Aorta (tissue), 5 donors: ENCODE measurements around the gene NLGN4X. TPM values are rescaled to one million over a fixed set of nuclear protein-coding genes. Genes with fewer than 3 reads are reported as not detected.
"Not testable (repeated sequence)": the region's sequence is repeated elsewhere in the genome, so short reads cannot be mapped to it uniquely, and the experiment has no call there.

Experiments
- ATAC-seq: fragments of 200-7000 bp; cut with Tn5 transposase; one replicate; pipeline ENCODE4 v1.9.1; 2022; ENCODE audit warnings: moderate library complexity; ENCODE audit not compliant: low FRiP score
- DNase-seq, 2 donors: peaks; one replicate each; pipeline ENCODE4 v3.0.0-alpha.2; 2020
- H3K27ac ChIP-seq, 2 donors: one replicate each; pipeline ENCODE4 v1.5.1; 2013; ENCODE audit warnings: low read length in 2 of 2, mild to moderate bottlenecking in 2 of 2, moderate library complexity in 2 of 2, control low read depth in 1 of 2, inconsistent platforms in 1 of 2, low read depth in 1 of 2
- H3K27me3 ChIP-seq, 2 donors: one replicate each; pipeline ENCODE4 v1.6.1; 2013; ENCODE audit warnings: control low read depth in 1 of 2, low read length in 1 of 2, mild to moderate bottlenecking in 1 of 2, moderate library complexity in 1 of 2; ENCODE audit not compliant: insufficient read depth in 2 of 2, control insufficient read depth in 1 of 2
- H3K36me3 ChIP-seq, 2 donors: one replicate each; pipeline ENCODE4 v1.6.1; 2013; ENCODE audit warnings: control low read depth in 1 of 2, low read length in 1 of 2, mild to moderate bottlenecking in 1 of 2; ENCODE audit not compliant: insufficient read depth in 2 of 2, control insufficient read depth in 1 of 2
- H3K4me1 ChIP-seq, 2 donors: one replicate each; pipeline ENCODE4 v1.6.1; 2013; ENCODE audit warnings: low read length in 2 of 2, control low read depth in 1 of 2, mild to moderate bottlenecking in 1 of 2, moderate library complexity in 1 of 2; ENCODE audit not compliant: insufficient read depth in 2 of 2, control insufficient read depth in 1 of 2
- H3K4me3 ChIP-seq, 2 donors: one replicate each; pipeline ENCODE4 v1.5.1; 2013; ENCODE audit warnings: low read length in 2 of 2, control low read depth in 1 of 2, mild to moderate bottlenecking in 1 of 2
- H3K9me3 ChIP-seq: one replicate; pipeline ENCODE4 v1.6.1; 2013; ENCODE audit warnings: mild to moderate bottlenecking, low read length; ENCODE audit not compliant: control insufficient read depth
- WGBS, 2 donors: extraction: QIAGEN DNeasy Blood & Tissue Kit; methylation state at CpG; one replicate each; pipeline ENCODE4 v1.1.7; 2013; 5-methylcytosine and 5-hydroxymethylcytosine counted together
- intact Hi-C, 2 donors: fragments of 100-400 bp; cut with DNase I; formaldehyde crosslinking; loops; one replicate each; pipeline versions ENCODE4 v1.14.2 to v1.15.0; 2022
- polyA plus RNA-seq, 2 donors: library from polyadenylated mRNA; stranded (reverse); fragments of 200-250 nt; gene quantifications; one replicate each; pipeline ENCODE4 v1.2.3, GENCODE V29; 2013
- total RNA-seq, 2 donors: library from RNA; stranded (reverse); fragmentation: NEBNext Ultra II Directional; extraction: Animal tissue kit (Norgen Biotek cat#: 25700); gene quantifications; one replicate each; pipeline ENCODE4 v1.2.1, GENCODE V29; 2021
- donor health status: healthy with polysubstance abuse.
- donor health status: Bipolar disorder and iron deficiency.
- donor health status: DM: no; HTN: no; CAD: no.
- donor health status: DM: no; HTN: no; CAD: no.
- donor health status: DM: yes; HTN: yes; CAD: no.

The NLGN4X gene
- total and polyA plus RNA-seq, 4 donors = 0.13 to 2.1 (median 0.93) TPM

DNA sequence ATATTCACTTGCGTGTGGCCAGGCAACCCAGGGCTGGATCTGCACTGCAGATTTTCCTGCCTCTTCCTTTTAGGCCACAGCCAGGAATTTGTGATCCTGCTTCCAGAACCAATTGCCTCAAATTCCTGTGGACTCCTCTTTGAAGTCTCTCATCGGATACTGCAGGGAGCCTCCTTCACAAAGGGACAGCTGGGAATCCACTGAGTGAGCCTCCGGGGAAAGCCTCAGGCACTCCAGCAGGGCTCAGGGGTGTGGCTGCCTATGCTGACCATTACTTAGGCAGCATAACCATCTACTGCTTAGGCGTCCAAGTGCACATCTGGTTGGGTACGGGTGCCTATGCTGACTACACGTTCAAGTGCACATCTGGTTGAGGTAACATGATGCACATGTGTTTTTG is 321.5 kb downstream of the NLGN4X start:
- DNase-seq (no peak), ATAC-seq (no peak)
- intact Hi-C loops = no loop called here
- WGBS, 2 donors = 57 to 71% methylated on average over 6 of the region's 6 CpGs
- Histone ChIP-seq H3K36me3 (no peaks in the 10 kb centered on the region), H3K27ac (no peak overlapping the region), H3K4me1 (no peaks in the 10 kb centered on the region), H3K9me3 (peaks cover 1% of the 10 kb centered on the region), H3K4me3 (no peak overlapping the region), H3K27me3 (no peaks in the 10 kb centered on the region)

DNA sequence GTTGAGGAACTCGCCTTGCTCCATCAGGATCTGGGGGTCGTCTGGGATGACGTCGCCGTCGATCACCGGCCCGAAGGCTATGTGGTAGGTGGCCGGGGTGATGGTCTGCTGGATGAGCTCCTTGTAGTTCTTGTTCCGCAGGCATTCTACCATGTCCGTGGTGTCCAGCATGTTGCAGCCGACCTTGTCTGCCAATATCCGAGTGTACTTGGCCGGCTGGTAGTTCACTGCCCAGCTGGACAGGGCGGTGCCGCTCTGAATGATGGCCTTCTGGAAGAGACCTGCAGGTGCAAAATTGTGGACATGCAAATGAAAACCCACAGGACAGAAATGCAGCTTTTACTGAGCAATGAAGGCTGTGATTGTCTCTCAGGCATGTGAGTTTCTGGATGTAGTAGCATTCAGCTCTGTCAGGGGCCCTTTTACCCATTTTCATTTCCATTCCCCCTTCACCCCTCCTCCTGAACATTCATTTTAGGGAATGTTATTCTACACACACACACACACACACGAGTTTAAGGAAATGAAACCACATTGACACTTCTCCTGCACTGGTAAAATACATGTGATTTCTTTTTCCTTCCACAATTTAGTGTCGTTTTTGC is 325.0 kb downstream of the NLGN4X start:
- H3K36me3 ChIP-seq, H3K27me3 ChIP-seq, H3K9me3 ChIP-seq, H3K4me1 ChIP-seq, intact Hi-C loops, H3K4me3 ChIP-seq, DNase-seq, ATAC-seq, H3K27ac ChIP-seq: not testable (repeated sequence)
- 87 to 88% methylated on average over 17 to 18 of the region's 18 CpGs for WGBS, 2 donors

DNA sequence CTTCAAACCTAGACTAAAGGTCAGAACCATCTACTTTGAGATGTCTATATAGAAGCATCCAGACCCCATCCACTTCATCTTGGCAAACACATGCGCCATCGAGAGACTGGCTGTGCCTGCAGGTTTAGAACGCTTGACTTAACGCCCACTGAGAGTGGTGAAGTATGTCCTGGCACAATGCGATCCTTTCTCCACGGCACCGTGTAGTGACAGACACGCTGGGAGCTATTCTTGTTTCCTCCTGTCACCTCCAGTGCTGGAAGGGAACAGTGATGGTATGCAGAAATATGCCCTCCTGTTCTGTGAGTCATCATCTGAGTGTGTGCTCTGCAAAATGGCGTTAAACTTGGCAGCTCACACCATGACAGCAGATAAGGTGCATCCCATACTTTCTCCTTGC is 330.2 kb downstream of the NLGN4X start:
- H3K9me3 ChIP-seq = peaks cover 2% of the 10 kb centered on the region
- H3K27me3 ChIP-seq = no peaks in the 10 kb centered on the region
- DNase-seq (no peak), ATAC-seq (no peak)
- no peak overlapping the region for H3K4me3 ChIP-seq
- intact Hi-C loops = loop anchor here in 1 of 2 donors (10.0 kb wide), 1 partner anchor 836 kb away; no protein-coding TSS in a partner anchor
- H3K27ac ChIP-seq = no peak overlapping the region
- no peaks in the 10 kb centered on the region for H3K36me3 ChIP-seq
- 80 to 84% methylated on average over 9 of the region's 9 CpGs for WGBS, 2 donors
- H3K4me1 ChIP-seq = no peaks in the 10 kb centered on the region

GRCh38 chrX:5891378-5891777 is 337.3 kb downstream of the NLGN4X start:
- Histone ChIP-seq H3K27ac (no peak overlapping the region), H3K4me3 (no peak overlapping the region), H3K36me3 (no peaks in the 10 kb centered on the region), H3K9me3 (peaks cover 2% of the 10 kb centered on the region), H3K4me1 (no peaks in the 10 kb centered on the region), H3K27me3 (no peaks in the 10 kb centered on the region)
- ATAC-seq = no peak
- 86% methylated on average over 5 of the region's 5 CpGs for WGBS, 2 donors
- intact Hi-C loops = loop anchor here in 1 of 2 donors (10.0 kb wide), 1 partner anchor 843 kb away; no protein-coding TSS in a partner anchor
- DNase-seq = no peak

DNA sequence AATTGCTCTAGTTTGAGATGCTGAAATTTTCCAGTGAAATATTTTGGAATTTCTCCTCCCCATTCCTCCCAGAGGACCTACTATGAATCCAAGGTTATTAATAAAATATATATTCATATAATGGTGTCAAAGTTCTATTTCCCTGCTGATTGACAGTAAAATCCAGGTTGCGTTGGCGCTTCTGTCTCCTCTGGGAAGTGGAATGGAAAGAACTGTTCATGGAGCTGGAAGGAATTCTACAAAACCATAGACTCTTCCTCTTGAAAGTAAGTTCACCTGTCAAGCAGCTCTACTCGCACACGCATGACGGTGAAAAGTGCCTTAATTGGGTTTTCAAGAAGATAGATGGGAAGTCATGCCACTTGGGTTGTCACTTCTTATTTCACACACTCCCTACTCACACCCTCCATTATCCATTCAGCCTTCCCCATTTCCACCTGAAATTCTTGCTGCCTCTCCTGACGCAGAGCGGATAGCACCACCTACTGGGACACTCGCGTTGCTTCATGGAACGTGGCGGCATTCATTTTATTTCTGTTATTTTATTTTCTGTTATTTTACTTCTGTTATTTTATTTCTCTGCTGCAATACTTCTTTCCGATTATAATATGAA is 351.6 kb downstream of the NLGN4X start:
- Histone ChIP-seq H3K36me3 (no peaks in the 10 kb centered on the region), H3K27me3 (no peaks in the 10 kb centered on the region), H3K27ac (no peak overlapping the region), H3K4me3 (no peak overlapping the region), H3K9me3 (no peaks in the 10 kb centered on the region), H3K4me1 (no peaks in the 10 kb centered on the region)
- 26 to 30% methylated on average over 12 of the region's 12 CpGs for WGBS, 2 donors
- intact Hi-C loops = no loop called here
- ATAC-seq (no peak), DNase-seq (no peak)

GRCh38 chrX:5870238-5870637 is 358.4 kb downstream of the NLGN4X start:
- intact Hi-C loops = no loop called here
- Histone ChIP-seq H3K27ac (no peak overlapping the region), H3K4me1 (no peaks in the 10 kb centered on the region), H3K9me3 (no peaks in the 10 kb centered on the region), H3K4me3 (no peak overlapping the region), H3K36me3 (no peaks in the 10 kb centered on the region), H3K27me3 (no peaks in the 10 kb centered on the region)
- no peak for ATAC-seq
- WGBS, 2 donors = 24 to 42% methylated on average over 3 of the region's 3 CpGs
- DNase-seq = no peak

GRCh38 chrX:5869786-5870185 is 358.9 kb downstream of the NLGN4X start:
- no peaks in the 10 kb centered on the region for H3K4me1 ChIP-seq
- ATAC-seq (no peak), DNase-seq (no peak)
- no peaks in the 10 kb centered on the region for H3K9me3 ChIP-seq
- no peak overlapping the region for H3K4me3 ChIP-seq
- H3K27ac ChIP-seq = no peak overlapping the region
- intact Hi-C loops = no loop called here
- H3K36me3 ChIP-seq = no peaks in the 10 kb centered on the region
- 87 to 89% methylated on average over 7 of the region's 7 CpGs for WGBS, 2 donors
- H3K27me3 ChIP-seq = no peaks in the 10 kb centered on the region

- 94 to 100% methylated on average over 2 of the region's 2 CpGs for WGBS, 2 donors
- Histone ChIP-seq H3K36me3 (no peaks in the 10 kb centered on the region), H3K4me3 (no peak overlapping the region), H3K9me3 (no peaks in the 10 kb centered on the region), H3K4me1 (no peaks in the 10 kb centered on the region), H3K27ac (no peak overlapping the region), H3K27me3 (no peaks in the 10 kb centered on the region)
- ATAC-seq (no peak), DNase-seq (no peak)
- intact Hi-C loops = no loop called here
These were observed 360.9 kb downstream of the NLGN4X start for GRCh38 chrX:5867778-5868177.

DNA sequence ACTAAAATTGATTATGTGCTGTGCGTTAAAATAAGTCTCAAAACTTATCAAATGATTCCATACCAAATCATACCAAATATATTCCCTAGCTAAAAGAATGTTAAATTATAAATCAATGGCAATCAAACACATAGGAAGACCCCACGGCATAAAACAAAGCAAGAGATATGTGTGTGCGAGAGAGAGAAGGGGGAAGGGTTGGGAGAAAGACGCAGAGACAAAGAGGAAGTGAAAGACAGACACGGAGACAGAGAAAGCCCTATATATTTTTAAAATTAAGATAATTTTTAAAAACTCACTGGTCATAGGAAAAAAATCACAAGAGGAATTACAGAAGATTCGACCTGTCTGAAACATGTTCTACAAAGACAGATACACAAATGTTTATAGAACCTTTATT is 371.4 kb downstream of the NLGN4X start:
- H3K4me3 ChIP-seq = no peak overlapping the region
- DNase-seq (no peak), ATAC-seq (no peak)
- no peaks in the 10 kb centered on the region for H3K27me3 ChIP-seq
- H3K36me3 ChIP-seq = no peaks in the 10 kb centered on the region
- H3K9me3 ChIP-seq = no peaks in the 10 kb centered on the region
- H3K4me1 ChIP-seq = peaks cover 0 to 1% of the 10 kb centered on the region in 2 donors
- intact Hi-C loops = no loop called here
- WGBS, 2 donors = 53 to 60% methylated on average over 6 of the region's 6 CpGs
- H3K27ac ChIP-seq = no peak overlapping the region
